Skeletal muscle tissue (tissue), 4 donors: ENCODE measurements around the gene ZNF341. TPM values are rescaled to one million over a fixed set of nuclear protein-coding genes. Genes with fewer than 3 reads are reported as not detected.

Experiments used
- H3K27ac ChIP-seq: one replicate; pipeline ENCODE4 v1.7.0; 2013; ENCODE audit warnings: mild to moderate bottlenecking, low read depth, low read length, inconsistent platforms
- H3K27me3 ChIP-seq, 3 donors: one replicate each; pipeline ENCODE4 v1.7.0; 2013; ENCODE audit warnings: low read length in 3 of 3; ENCODE audit not compliant: control insufficient read depth in 3 of 3, insufficient read depth in 3 of 3
- H3K36me3 ChIP-seq, 3 donors: one replicate each; pipeline ENCODE4 v1.7.0; 2013; ENCODE audit warnings: low read length in 3 of 3; ENCODE audit not compliant: control insufficient read depth in 3 of 3, insufficient read depth in 3 of 3
- H3K4me1 ChIP-seq, 3 donors: one replicate each; pipeline ENCODE4 v1.7.0; 2013; ENCODE audit warnings: low read length in 3 of 3, mild to moderate bottlenecking in 3 of 3; ENCODE audit not compliant: control insufficient read depth in 3 of 3, insufficient read depth in 3 of 3
- H3K4me3 ChIP-seq, 3 donors: one replicate each; pipeline ENCODE4 v1.7.0; 2013; ENCODE audit warnings: low read length in 3 of 3
- H3K9ac ChIP-seq, 3 donors: one replicate each; pipeline ENCODE4 v1.7.0; 2013; ENCODE audit warnings: low read length in 3 of 3, mild to moderate bottlenecking in 3 of 3, moderate library complexity in 2 of 3, low read depth in 1 of 3
- H3K9me3 ChIP-seq, 3 donors: one replicate each; pipeline ENCODE4 v1.7.0; 2013; ENCODE audit warnings: low read length in 3 of 3; ENCODE audit not compliant: control insufficient read depth in 3 of 3
- total RNA-seq: library from RNA; depleted of rRNA; stranded (reverse); fragments of >200 nt; gene quantifications from one replicate; pipeline ENCODE4 v1.2.3, GENCODE V29; 2014
- donor health status: Osteomylitis.

The ZNF341 gene
- total RNA-seq, 1 donor from 2014 or later = 1.0 TPM

GRCh38 chr20:33827109-33827508 lies 95.3 kb downstream of the ZNF341 start:
- no peak overlapping the region for H3K9ac ChIP-seq
- no peaks in the 10 kb centered on the region for H3K27me3 ChIP-seq
- H3K4me3 ChIP-seq = no peak overlapping the region
- H3K9me3 ChIP-seq = no peaks in the 10 kb centered on the region
- peaks cover 0 to 2% (median 0%) of the 10 kb centered on the region in 3 donors for H3K36me3 ChIP-seq
- peaks cover 69 to 78% (median 72%) of the 10 kb centered on the region in 3 donors for H3K4me1 ChIP-seq
- no peak overlapping the region for H3K27ac ChIP-seq

- peaks cover 0 to 2% (median 0%) of the 10 kb centered on the region in 3 donors for H3K36me3 ChIP-seq
- H3K27ac ChIP-seq = peak overlapping the region; percentile 66
- no peaks in the 10 kb centered on the region for H3K9me3 ChIP-seq
- peaks cover 69 to 77% (median 72%) of the 10 kb centered on the region in 3 donors for H3K4me1 ChIP-seq
- peak overlapping the region in 2 of 3 donors; percentile 8 to 17 for H3K4me3 ChIP-seq
- H3K27me3 ChIP-seq = no peaks in the 10 kb centered on the region
- peak overlapping the region; percentile 10 to 51 (median 40) for H3K9ac ChIP-seq
Observed at GRCh38 chr20:33827634-33828325, 96.0 kb downstream of the ZNF341 start.

- H3K4me3 ChIP-seq = peak overlapping the region in 2 of 3 donors; percentile 8 to 17
- H3K9ac ChIP-seq = peak overlapping the region in 2 of 3 donors; percentile 40 to 51
- no peaks in the 10 kb centered on the region for H3K9me3 ChIP-seq
- peaks cover 75 to 83% (median 76%) of the 10 kb centered on the region in 3 donors for H3K4me1 ChIP-seq
- H3K27me3 ChIP-seq = no peaks in the 10 kb centered on the region
- H3K27ac ChIP-seq = peak overlapping the region; percentile 66
- peaks cover 0 to 2% (median 0%) of the 10 kb centered on the region in 3 donors for H3K36me3 ChIP-seq
Observed at GRCh38 chr20:33828326-33828844, 96.6 kb downstream of the ZNF341 start.

- Histone ChIP-seq H3K4me1 (peaks cover 81 to 87% (median 81%) of the 10 kb centered on the region in 3 donors), H3K4me3 (no peak overlapping the region), H3K27ac (peak overlapping the region; percentile 66), H3K9me3 (no peaks in the 10 kb centered on the region), H3K9ac (peak overlapping the region in 2 of 3 donors; percentile 11 to 15), H3K36me3 (peaks cover 0 to under 1% (median 0%) of the 10 kb centered on the region in 3 donors), H3K27me3 (no peaks in the 10 kb centered on the region)
Observed at GRCh38 chr20:33828967-33829560, 97.3 kb downstream of the ZNF341 start.

GRCh38 chr20:33829636-33830035 lies 97.8 kb downstream of the ZNF341 start:
- no peak overlapping the region for H3K4me3 ChIP-seq
- H3K9ac ChIP-seq = no peak overlapping the region
- H3K27me3 ChIP-seq = no peaks in the 10 kb centered on the region
- H3K9me3 ChIP-seq = no peaks in the 10 kb centered on the region
- no peaks in the 10 kb centered on the region for H3K36me3 ChIP-seq
- H3K4me1 ChIP-seq = peaks cover 76 to 82% (median 77%) of the 10 kb centered on the region in 3 donors
- H3K27ac ChIP-seq = peak overlapping the region; percentile 66

- H3K4me3 ChIP-seq = no peak overlapping the region
- no peaks in the 10 kb centered on the region for H3K27me3 ChIP-seq
- peak overlapping the region in 1 of 3 donors; percentile 25 for H3K9ac ChIP-seq
- H3K9me3 ChIP-seq = no peaks in the 10 kb centered on the region
- H3K36me3 ChIP-seq = no peaks in the 10 kb centered on the region
- H3K4me1 ChIP-seq = peaks cover 74 to 77% (median 75%) of the 10 kb centered on the region in 3 donors
- no peak overlapping the region for H3K27ac ChIP-seq
Observed at GRCh38 chr20:33830371-33830770, 98.6 kb downstream of the ZNF341 start.

GRCh38 chr20:33832103-33832804 lies 100.5 kb downstream of the ZNF341 start:
- Histone ChIP-seq H3K36me3 (no peaks in the 10 kb centered on the region), H3K4me3 (no peak overlapping the region), H3K9me3 (no peaks in the 10 kb centered on the region), H3K27ac (peak overlapping the region; percentile 1), H3K4me1 (peaks cover 65 to 72% (median 68%) of the 10 kb centered on the region in 3 donors), H3K27me3 (no peaks in the 10 kb centered on the region), H3K9ac (peak overlapping the region in 1 of 3 donors; percentile 52)

GRCh38 chr20:33833333-33833732 lies 101.5 kb downstream of the ZNF341 start:
- Histone ChIP-seq H3K4me1 (peaks cover 65 to 72% (median 67%) of the 10 kb centered on the region in 3 donors), H3K4me3 (no peak overlapping the region), H3K9ac (no peak overlapping the region), H3K36me3 (no peaks in the 10 kb centered on the region), H3K9me3 (no peaks in the 10 kb centered on the region), H3K27me3 (no peaks in the 10 kb centered on the region), H3K27ac (no peak overlapping the region)

- no peak overlapping the region for H3K4me3 ChIP-seq
- no peaks in the 10 kb centered on the region for H3K9me3 ChIP-seq
- no peak overlapping the region for H3K9ac ChIP-seq
- no peaks in the 10 kb centered on the region for H3K36me3 ChIP-seq
- H3K27me3 ChIP-seq = no peaks in the 10 kb centered on the region
- H3K27ac ChIP-seq = no peak overlapping the region
- H3K4me1 ChIP-seq = peaks cover 52 to 71% (median 65%) of the 10 kb centered on the region in 3 donors
Observed at GRCh38 chr20:33835615-33836172, 103.9 kb downstream of the ZNF341 start.
